Measurements from ENCODE around the gene RMND5B. TPM values are rescaled to one million over a fixed set of nuclear protein-coding genes. Genes with fewer than 3 reads are reported as not detected.
A peak's percentile ranks its signal among the peaks of the same experiment; 100 is the strongest.

RMND5B gene
- total and polyA plus RNA-seq, 4 donors: 24.4 to 46.1 (median 36.1) TPM

- peak in 2 of 3 donors; percentile 48 to 60 for DNase-seq
- no peak overlapping the region for H3K27ac ChIP-seq (ENCODE audit: low read depth in 1 of 2, low read length in 1 of 2)
- WGBS, 2 donors: 62 to 65% methylated on average over 14 of the region's 14 CpGs
- no peaks in the 10 kb centered on the region for H3K9me3 ChIP-seq (ENCODE audit: control insufficient read depth in 4 of 4, insufficient read depth in 3 of 4, low read length in 3 of 4)
- H3K27me3 ChIP-seq (ENCODE audit: control insufficient read depth in 3 of 3, insufficient read depth in 3 of 3, low read length in 2 of 3): no peaks in the 10 kb centered on the region
- H3K4me3 ChIP-seq: no peak overlapping the region
- peaks cover 0 to 11% (median 0%) of the 10 kb centered on the region in 5 donors for H3K4me1 ChIP-seq (ENCODE audit: control insufficient read depth in 5 of 5, insufficient read depth in 5 of 5, low read length in 5 of 5)
- H3K9ac ChIP-seq (ENCODE audit: insufficient read depth in 1 of 2, low read length in 2 of 2): no peak overlapping the region
- ATAC-seq (ENCODE audit: insufficient read depth, low FRiP score): peak; percentile 23
- peaks cover 28 to 65% (median 45%) of the 10 kb centered on the region in 4 donors for H3K36me3 ChIP-seq (ENCODE audit: control insufficient read depth in 4 of 4, insufficient read depth in 4 of 4, low read length in 4 of 4)
- TF ChIP-seq CTCF (IDR thresholded peaks at IDR 0.05; ENCODE audit: control extremely low read depth, extremely low read depth): peak; percentile 35
Observed at GRCh38 chr5:178145965-178146820, 15.4 kb downstream of the RMND5B start.

- Histone ChIP-seq H3K4me3 (no peak overlapping the region), H3K36me3 (ENCODE audit: control insufficient read depth in 4 of 4, insufficient read depth in 4 of 4, low read length in 4 of 4) (peaks cover 21 to 64% (median 43%) of the 10 kb centered on the region in 4 donors), H3K4me1 (ENCODE audit: control insufficient read depth in 5 of 5, insufficient read depth in 5 of 5, low read length in 5 of 5) (peaks cover 0 to 11% (median 4%) of the 10 kb centered on the region in 5 donors), H3K27me3 (ENCODE audit: control insufficient read depth in 3 of 3, insufficient read depth in 3 of 3, low read length in 2 of 3) (no peaks in the 10 kb centered on the region), H3K27ac (ENCODE audit: low read depth in 1 of 2, low read length in 1 of 2) (no peak overlapping the region), H3K9ac (ENCODE audit: insufficient read depth in 1 of 2, low read length in 2 of 2) (no peak overlapping the region), H3K9me3 (ENCODE audit: control insufficient read depth in 4 of 4, insufficient read depth in 3 of 4, low read length in 3 of 4) (no peaks in the 10 kb centered on the region)
- no peak for DNase-seq
- no peak for ATAC-seq (ENCODE audit: insufficient read depth, low FRiP score)
- WGBS, 2 donors: 90 to 92% methylated on average over 15 of the region's 15 CpGs
- no peak for TF ChIP-seq CTCF (IDR thresholded peaks at IDR 0.05; ENCODE audit: control extremely low read depth, extremely low read depth)
Observed at GRCh38 chr5:178147406-178147805, 16.6 kb downstream of the RMND5B start.

DNA sequence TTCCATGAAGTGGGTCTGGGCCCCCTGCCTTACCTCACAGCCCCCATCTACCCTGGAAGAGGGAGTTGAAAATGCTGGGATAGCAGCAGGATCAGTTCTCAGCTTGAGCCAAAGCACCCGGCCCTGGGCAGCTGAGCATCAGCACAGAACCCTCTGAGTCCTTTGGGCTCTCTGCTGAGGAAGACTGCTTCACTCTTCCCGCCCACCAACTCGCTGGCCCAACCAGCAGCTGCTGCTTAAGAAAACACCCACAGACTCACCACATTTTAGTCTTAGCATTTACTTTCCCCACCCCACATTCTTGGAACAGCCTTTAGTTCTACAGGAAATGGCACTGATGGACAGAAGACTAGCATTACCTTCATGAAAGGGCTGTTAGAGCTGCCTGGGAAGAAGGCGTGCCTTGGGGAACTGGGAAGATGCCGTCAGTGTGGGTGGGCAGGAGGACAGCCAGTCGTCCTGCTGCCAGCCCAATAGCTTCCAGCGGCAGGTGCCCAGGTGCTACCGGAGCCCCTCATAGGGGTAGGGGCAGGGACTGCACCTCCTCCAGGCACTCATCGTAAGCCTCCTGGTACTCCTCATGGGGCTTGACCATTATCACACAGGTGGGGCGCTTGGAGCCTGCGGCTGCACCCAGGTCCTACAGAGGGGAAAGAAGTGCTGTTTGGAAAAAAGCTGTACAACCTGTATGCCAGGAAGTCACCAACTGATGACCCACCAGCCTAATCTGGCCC is 18.6 kb downstream of the RMND5B start:
- Histone ChIP-seq H3K4me3 (no peak overlapping the region), H3K4me1 (ENCODE audit: control insufficient read depth in 5 of 5, insufficient read depth in 5 of 5, low read length in 5 of 5) (peaks cover 0 to 10% (median 5%) of the 10 kb centered on the region in 5 donors), H3K36me3 (ENCODE audit: control insufficient read depth in 4 of 4, insufficient read depth in 4 of 4, low read length in 4 of 4) (peaks cover 18 to 47% (median 32%) of the 10 kb centered on the region in 4 donors), H3K9me3 (ENCODE audit: control insufficient read depth in 4 of 4, insufficient read depth in 3 of 4, low read length in 3 of 4) (no peaks in the 10 kb centered on the region), H3K27me3 (ENCODE audit: control insufficient read depth in 3 of 3, insufficient read depth in 3 of 3, low read length in 2 of 3) (no peaks in the 10 kb centered on the region), H3K9ac (ENCODE audit: insufficient read depth in 1 of 2, low read length in 2 of 2) (no peak overlapping the region), H3K27ac (ENCODE audit: low read depth in 1 of 2, low read length in 1 of 2) (no peak overlapping the region)
- TF ChIP-seq CTCF (IDR thresholded peaks at IDR 0.05; ENCODE audit: control extremely low read depth, extremely low read depth): no peak
- no peak for DNase-seq
- WGBS, 2 donors: 85 to 88% methylated on average over 11 of the region's 11 CpGs
- no peak for ATAC-seq (ENCODE audit: insufficient read depth, low FRiP score)

Data from lung (tissue), 12 donors.